RWPE1 (cell line): Measurements from ENCODE around the gene MTMR3.

Experiments used
- CTCF ChIA-PET: fragments of 350-600 bp; sonication (Branson Sonifier 250); formaldehyde crosslinking; extraction: SDS; loops from one replicate; lab custom pipeline; 2021; lab: Yijun Ruan, JAX
- POLR2A ChIA-PET: fragments of 400-600 bp; formaldehyde crosslinking; extraction: SDS; loops from one replicate; lab custom pipeline; 2020; ENCODE audit warnings: antibody characterized with exemption; ENCODE audit not compliant: low non-redundant PET; lab: Yijun Ruan, JAX
- DNase-seq: peaks from one replicate; pipeline ENCODE4 v3.0.0; 2012; ENCODE audit warnings: low spot score
- H3K27ac ChIP-seq: fragments of 450-650 bp; 2 replicates; pipeline ENCODE4 v1.5.1; 2017
- TF ChIP-seq, protein P1 (sequence below): fragments of 450-650 bp; conservative IDR thresholded peaks from 2 replicates; pipeline ENCODE4 v1.5.1; 2017; ENCODE audit warnings: low read depth, mild to moderate bottlenecking

Gene MTMR3

GRCh38 chr22:29945435-29945834 lies 62.5 kb downstream of the MTMR3 start:
- ChIA-PET POLR2A (no interaction called here), CTCF (interaction anchor here (0.6 kb wide), 1 partner anchor 11 kb away, joined by 5 read pairs; no protein-coding TSS in a partner anchor)
- no peak for DNase-seq
- H3K27ac ChIP-seq, result no peak overlapping the region
- TF ChIP-seq, protein P1, sequence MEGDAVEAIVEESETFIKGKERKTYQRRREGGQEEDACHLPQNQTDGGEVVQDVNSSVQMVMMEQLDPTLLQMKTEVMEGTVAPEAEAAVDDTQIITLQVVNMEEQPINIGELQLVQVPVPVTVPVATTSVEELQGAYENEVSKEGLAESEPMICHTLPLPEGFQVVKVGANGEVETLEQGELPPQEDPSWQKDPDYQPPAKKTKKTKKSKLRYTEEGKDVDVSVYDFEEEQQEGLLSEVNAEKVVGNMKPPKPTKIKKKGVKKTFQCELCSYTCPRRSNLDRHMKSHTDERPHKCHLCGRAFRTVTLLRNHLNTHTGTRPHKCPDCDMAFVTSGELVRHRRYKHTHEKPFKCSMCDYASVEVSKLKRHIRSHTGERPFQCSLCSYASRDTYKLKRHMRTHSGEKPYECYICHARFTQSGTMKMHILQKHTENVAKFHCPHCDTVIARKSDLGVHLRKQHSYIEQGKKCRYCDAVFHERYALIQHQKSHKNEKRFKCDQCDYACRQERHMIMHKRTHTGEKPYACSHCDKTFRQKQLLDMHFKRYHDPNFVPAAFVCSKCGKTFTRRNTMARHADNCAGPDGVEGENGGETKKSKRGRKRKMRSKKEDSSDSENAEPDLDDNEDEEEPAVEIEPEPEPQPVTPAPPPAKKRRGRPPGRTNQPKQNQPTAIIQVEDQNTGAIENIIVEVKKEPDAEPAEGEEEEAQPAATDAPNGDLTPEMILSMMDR, result no peak

- ChIA-PET CTCF (interaction anchor here (0.6 kb wide), 1 partner anchor 29 kb away, joined by 3 read pairs; no protein-coding TSS in a partner anchor), POLR2A (no interaction called here)
- TF ChIP-seq, protein P1, result no peak
- no peak for DNase-seq
- H3K27ac ChIP-seq, result no peak overlapping the region
Measured at GRCh38 chr22:29946220-29946619, 63.2 kb downstream of the MTMR3 start.

GRCh38 chr22:29947410-29948384 lies 64.7 kb downstream of the MTMR3 start:
- no peak for DNase-seq
- ChIA-PET CTCF (interaction anchor here (0.6 to 0.7 kb wide), 2 partner anchors 17 to 169 kb away, joined by 3 to 4 read pairs; no protein-coding TSS in a partner anchor), POLR2A (no interaction called here)
- TF ChIP-seq, protein P1, result no peak
- H3K27ac ChIP-seq, result no peak overlapping the region

GRCh38 chr22:29948385-29948769 lies 65.4 kb downstream of the MTMR3 start:
- TF ChIP-seq, protein P1, result no peak
- CTCF ChIA-PET, result no interaction called here
- no peak for DNase-seq
- no peak overlapping the region for H3K27ac ChIP-seq
- POLR2A ChIA-PET, result no interaction called here

DNA sequence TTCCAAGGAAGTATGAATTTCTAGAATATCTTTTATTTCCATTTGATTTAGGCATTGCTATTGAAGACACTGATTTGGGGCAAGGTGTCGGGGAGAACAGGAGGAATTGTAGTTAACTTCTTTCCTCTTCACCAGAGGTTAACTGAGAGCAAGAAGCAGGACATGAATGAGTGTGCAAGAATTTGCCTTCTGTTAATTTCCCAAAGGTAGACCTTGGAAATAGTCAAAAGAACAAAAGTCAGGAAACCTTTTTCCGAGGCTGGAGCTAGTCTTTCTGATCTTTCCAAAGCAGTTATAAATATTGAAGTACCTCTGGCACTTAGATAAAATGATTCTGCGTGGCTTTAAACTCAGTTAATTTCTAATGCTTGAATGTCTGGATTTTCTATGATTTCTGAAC lies 66.9 kb downstream of the MTMR3 start:
- CTCF ChIA-PET, result no interaction called here
- H3K27ac ChIP-seq, result no peak overlapping the region
- DNase-seq, result no peak
- POLR2A ChIA-PET, result no interaction called here
- TF ChIP-seq, protein P1, result no peak

- H3K27ac ChIP-seq, result no peak overlapping the region
- ChIA-PET POLR2A (no interaction called here), CTCF (no interaction called here)
- no peak for DNase-seq
- TF ChIP-seq, protein P1, result no peak
Measured at GRCh38 chr22:29951791-29952413, 68.9 kb downstream of the MTMR3 start.
